Ishikawa (cell line): Measurements from ENCODE around the gene LRRC32.

Source experiments
- CEBPB ChIP-seq: IDR thresholded peaks from 2 replicates; pipeline ENCODE4 v1.6.1; 2012
- CREB1 ChIP-seq: IDR thresholded peaks from 2 replicates; pipeline ENCODE4 v1.6.1; 2012; ENCODE audit warnings: low read depth
- EGR1 ChIP-seq: IDR thresholded peaks from 2 replicates; pipeline ENCODE4 v1.6.1; 2012
- EP300 ChIP-seq: IDR thresholded peaks from 2 replicates; pipeline ENCODE4 v1.6.1; 2012; ENCODE audit warnings: borderline replicate concordance
- FOXM1 ChIP-seq: IDR thresholded peaks from 2 replicates; pipeline ENCODE4 v1.6.1; 2012; ENCODE audit warnings: low read depth, borderline replicate concordance
- MAX ChIP-seq: IDR thresholded peaks from 2 replicates; pipeline ENCODE4 v1.6.1; 2012
- NFIC ChIP-seq: IDR thresholded peaks from 2 replicates; pipeline ENCODE4 v1.6.1; 2012
- RAD21 ChIP-seq: IDR thresholded peaks from 2 replicates; pipeline ENCODE4 v1.6.1; 2012; ENCODE audit warnings: low read depth
- REST ChIP-seq: IDR thresholded peaks from 2 replicates; pipeline ENCODE4 v1.6.1; 2012; ENCODE audit warnings: low read depth, mild to moderate bottlenecking
- TAF1 ChIP-seq: IDR thresholded peaks from 2 replicates; pipeline ENCODE4 v1.6.1; 2012; ENCODE audit warnings: low read depth, mild to moderate bottlenecking
- TCF12 ChIP-seq: IDR thresholded peaks from 2 replicates; pipeline ENCODE4 v1.6.1; 2012; ENCODE audit warnings: low read depth
- TEAD4 ChIP-seq: IDR thresholded peaks from 2 replicates; pipeline ENCODE4 v1.6.1; 2012
- USF1 ChIP-seq: IDR thresholded peaks from 2 replicates; pipeline ENCODE4 v1.6.1; 2012
- YY1 ChIP-seq: IDR thresholded peaks from 2 replicates; pipeline ENCODE4 v1.6.1; 2012; ENCODE audit warnings: low read depth
- ZBTB7A ChIP-seq: IDR thresholded peaks from 2 replicates; pipeline ENCODE4 v1.6.1; 2012; ENCODE audit warnings: low read depth

LRRC32 gene

DNA sequence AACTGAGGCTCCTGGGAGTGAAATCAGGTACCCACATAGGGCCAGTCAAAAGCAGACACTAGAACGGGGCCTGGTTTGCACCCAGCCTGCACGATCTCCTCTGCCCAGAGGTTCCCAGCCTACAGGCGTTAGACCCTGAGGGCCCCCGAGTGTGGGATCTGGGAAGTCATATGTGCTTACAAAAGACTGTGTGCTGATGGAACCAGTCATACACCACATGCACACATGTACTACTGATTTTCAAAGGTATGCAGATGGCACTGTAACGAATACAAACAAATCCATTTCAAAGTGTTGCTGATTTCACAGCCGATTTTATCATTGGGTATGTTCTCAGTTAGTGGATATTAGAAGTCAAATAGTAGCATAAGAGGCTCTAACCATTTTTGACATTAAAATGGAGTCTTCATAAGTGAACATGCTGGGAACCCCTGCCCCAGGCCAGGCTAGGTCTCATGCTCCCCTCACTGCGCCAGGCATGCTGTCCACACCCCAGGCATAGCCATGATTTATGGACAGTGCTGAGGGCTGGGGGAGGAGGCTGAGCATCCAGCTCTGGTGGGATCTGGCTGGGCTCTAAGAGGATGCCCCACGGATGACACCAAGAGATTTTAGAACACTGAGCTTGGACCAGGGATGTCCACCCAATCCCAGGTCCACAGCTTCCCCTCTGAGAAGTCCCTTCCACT, 38.6 kb upstream of the LRRC32 start:
- TF ChIP-seq CEBPB (no peak), USF1 (no peak), TCF12 (no peak), EGR1 (no peak), TEAD4 (no peak), NFIC (no peak), CREB1 (no peak), EP300 (no peak), YY1 (no peak), ZBTB7A (no peak), TAF1 (no peak), RAD21 (no peak), FOXM1 (no peak), REST (no peak)

GRCh38 chr11:76707293-76707825, 36.8 kb upstream of the LRRC32 start:
- TF ChIP-seq TCF12 (no peak), TAF1 (no peak), FOXM1 (no peak), MAX (no peak), YY1 (no peak), TEAD4 (no peak), CREB1 (no peak), CEBPB (no peak), EGR1 (no peak), ZBTB7A (no peak), REST (no peak), EP300 (no peak), NFIC (no peak), RAD21 (no peak), USF1 (no peak)

DNA sequence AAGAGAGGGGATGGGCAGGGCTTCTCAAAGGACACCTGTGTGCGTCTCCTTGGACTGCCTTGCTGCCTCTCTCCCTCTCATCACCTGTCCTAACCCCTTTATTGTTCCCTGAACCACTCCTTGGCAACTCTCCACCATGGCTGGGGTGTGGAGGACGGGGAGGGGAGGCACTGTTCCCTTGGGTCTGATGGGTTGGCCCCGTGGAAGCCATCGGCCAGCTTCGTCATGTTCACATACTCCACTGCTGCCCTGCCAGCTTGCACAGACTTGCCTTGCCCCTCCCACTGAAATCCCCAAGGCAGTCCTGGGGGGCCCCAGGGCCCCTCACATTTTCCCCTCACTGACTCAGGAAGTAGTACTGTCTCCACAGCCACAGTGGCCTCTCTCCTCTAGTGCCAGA, 36.1 kb upstream of the LRRC32 start:
- no peak for TF ChIP-seq TAF1
- TF ChIP-seq FOXM1, result no peak
- TF ChIP-seq YY1, result no peak
- TF ChIP-seq TEAD4, result no peak
- no peak for TF ChIP-seq NFIC
- TF ChIP-seq EP300, result no peak
- TF ChIP-seq USF1, result no peak
- TF ChIP-seq EGR1, result no peak
- no peak for TF ChIP-seq TCF12
- no peak for TF ChIP-seq MAX
- no peak for TF ChIP-seq ZBTB7A
- TF ChIP-seq CEBPB, result no peak
- no peak for TF ChIP-seq REST
- TF ChIP-seq RAD21, result no peak
- TF ChIP-seq CREB1, result no peak
